Inferior parietal cortex (tissue), 1 donor: ENCODE data around the gene HSF4.
A peak's percentile ranks its signal among the peaks of the same experiment; 100 is the strongest.

ENCODE experiments used
- DNase-seq: peaks from one replicate; pipeline ENCODE4 v3.0.0-alpha.2; 2016; ENCODE audit errors: extremely low spot score

Gene HSF4

GRCh38 chr16:67200491-67200890 is 35.9 kb downstream of the HSF4 start:
- no peak for DNase-seq

DNA sequence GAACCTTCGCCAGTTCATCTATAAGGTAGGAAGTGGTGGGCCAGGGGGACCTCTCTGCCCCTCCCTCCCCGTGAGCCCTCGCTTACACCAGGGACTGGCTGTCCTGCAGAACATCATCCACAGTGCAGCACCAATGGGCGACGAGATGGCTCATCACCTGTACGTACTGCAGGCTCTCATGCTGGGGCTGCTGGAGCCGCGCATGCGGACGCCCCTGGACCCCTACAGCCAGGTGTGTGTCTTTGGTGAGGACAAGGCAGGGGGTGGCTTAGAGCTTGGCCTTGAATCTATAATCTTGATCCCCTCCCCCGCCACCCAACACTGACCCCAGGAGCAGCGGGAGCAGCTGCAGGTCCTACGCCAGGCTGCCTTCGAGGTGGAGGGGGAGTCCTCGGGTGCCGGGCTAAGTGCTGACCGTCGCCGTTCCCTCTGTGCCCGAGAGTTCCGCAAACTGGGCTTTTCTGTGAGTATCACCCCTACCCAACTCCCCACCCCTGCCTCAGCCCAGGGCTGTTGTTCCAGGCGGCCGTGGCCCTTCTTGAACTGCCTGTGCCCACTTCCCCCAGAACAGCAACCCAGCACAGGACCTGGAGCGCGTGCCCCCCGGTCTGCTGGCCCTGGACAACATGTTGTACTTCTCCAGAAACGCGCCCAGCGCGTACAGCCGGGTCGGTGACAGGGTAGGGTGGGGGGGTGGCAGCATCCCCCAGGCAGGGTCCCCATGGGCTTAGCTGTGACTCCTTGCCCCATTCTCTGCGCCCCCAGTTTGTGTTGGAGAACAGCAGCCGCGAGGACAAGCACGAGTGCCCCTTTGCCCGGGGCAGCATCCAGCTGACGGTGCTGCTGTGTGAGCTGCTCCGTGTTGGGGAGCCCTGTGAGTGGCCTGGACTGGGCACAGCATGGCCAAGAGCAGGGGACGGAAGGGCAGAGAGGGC is 37.1 kb downstream of the HSF4 start:
- DNase-seq: no peak

GRCh38 chr16:67202426-67202825 is 37.9 kb downstream of the HSF4 start:
- no peak for DNase-seq

- DNase-seq: no peak
Observed at GRCh38 chr16:67202956-67203493, 38.5 kb downstream of the HSF4 start.

DNA sequence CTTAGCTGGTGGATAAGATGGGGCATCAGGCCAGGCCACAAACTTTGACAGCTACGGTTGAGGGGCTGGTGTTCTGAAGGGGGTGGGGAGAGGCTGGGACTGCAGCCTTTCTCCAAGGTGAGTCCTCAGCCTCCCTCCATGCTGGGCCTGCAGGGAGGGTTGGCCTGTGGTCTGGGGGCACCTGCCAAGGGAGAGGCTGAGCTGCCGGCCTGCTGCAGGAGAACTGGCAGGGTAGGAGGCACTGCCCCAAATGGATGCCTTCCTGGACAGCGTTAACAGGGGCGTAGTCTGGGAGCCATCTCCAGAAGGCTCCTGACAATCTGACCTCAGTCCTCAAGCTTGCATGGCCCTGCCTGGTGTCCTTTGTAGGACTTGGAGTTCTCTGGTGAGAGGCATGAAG is 39.5 kb downstream of the HSF4 start:
- no peak for DNase-seq

GRCh38 chr16:67206129-67206837 is 41.7 kb downstream of the HSF4 start:
- DNase-seq: no peak

GRCh38 chr16:67206838-67207248 is 42.3 kb downstream of the HSF4 start:
- DNase-seq: no peak

- DNase-seq: no peak
Observed at GRCh38 chr16:67207249-67208091, 42.9 kb downstream of the HSF4 start.

GRCh38 chr16:67208154-67208896 is 43.8 kb downstream of the HSF4 start:
- no peak for DNase-seq

- no peak for DNase-seq
Observed at GRCh38 chr16:67209565-67209964, 45.0 kb downstream of the HSF4 start.

GRCh38 chr16:67210069-67210937 is 45.8 kb downstream of the HSF4 start:
- DNase-seq: no peak

DNA sequence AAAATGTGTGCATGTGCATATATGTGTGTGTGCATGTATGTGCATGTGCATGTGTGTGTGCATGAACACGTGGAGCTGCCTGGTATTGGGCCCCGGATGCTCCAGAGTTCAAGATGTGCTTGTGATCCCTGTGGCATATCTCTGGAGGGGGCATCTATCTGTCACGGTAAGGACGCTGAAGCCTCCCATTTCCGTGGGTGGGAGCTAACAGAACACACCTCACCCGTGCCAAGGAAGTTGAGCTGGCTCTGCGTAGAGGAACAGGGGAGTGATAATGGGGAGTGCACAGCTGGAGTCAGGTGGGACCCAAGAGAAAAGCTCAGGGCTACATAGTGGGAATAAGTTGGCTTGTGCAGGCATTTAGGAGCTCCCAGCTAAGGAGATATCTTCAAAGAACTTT is 47.1 kb downstream of the HSF4 start:
- no peak for DNase-seq

DNA sequence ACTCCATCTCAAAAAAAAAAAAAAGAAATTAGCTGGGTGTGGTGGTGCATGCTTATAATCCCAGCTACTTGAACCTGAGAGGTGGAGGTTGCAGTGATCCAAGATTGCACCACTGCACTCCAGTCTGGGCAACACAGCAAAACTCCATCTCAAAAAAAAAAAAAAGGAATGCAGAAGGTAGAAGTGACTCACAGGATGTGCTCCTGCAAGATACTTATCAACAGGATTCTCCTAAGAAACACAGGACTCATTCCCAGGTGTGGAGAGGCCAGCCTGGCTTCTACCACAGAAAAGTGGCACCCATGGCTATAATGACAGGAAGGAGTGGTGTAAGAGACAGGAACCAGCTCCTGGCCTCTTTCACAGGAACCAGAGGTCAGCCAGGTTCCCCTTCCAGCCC is 48.2 kb downstream of the HSF4 start:
- no peak for DNase-seq

- no peak for DNase-seq
Observed at GRCh38 chr16:67213197-67214019, 48.9 kb downstream of the HSF4 start.

- no peak for DNase-seq
Observed at GRCh38 chr16:67215706-67216105, 51.2 kb downstream of the HSF4 start.

DNA sequence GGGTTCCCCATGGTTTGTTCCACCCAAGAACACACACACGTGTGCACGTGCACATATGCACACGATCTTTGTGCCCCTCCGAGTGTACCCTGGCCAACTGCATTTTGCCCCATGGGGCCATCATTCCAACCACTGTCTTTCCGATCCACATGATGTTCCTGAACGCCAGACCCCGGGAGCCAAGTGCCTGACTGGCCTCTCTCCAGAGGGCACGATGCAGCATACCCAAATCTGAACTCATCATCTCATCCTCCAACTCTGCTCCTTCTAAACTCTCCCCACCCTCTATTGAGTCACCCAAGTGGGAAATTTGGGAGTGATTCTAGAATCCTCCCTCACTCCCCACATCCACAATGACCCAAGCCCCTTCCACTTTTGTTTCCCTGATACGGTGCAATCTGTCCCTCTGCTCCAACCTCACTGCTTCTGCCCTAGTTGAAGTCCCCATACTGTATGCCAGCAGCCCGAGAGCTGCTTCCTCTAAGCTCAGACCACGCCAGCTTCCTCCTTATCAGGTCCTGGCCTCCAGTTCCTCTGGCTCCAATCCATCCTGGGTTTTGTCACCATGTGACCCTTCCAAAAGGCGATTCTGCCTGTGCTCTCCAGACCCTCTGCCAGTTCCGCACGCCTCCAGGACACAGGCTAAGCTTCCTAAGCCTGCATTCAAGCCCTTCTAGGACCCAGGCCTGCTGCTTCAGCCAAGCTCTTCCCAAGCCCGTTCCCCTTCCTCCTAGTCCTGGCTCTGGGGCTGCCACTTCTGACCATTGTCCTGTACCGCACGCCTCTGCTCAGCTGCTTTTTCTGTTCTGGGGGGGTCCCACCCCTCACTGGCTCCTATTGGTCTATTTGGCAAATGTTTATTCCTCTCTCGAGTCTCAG is 52.3 kb downstream of the HSF4 start:
- peak; percentile 25 for DNase-seq
